Esophagus muscularis mucosa (tissue), 4 donors: ENCODE results near the gene ASB18.

Source experiments
- CTCF ChIP-seq, 3 experiments: fragments of 200-600 bp in 2 of 3; fragments of 450-650 bp in 1 of 3; sonication (generic) in 2 of 3; IDR thresholded peaks; one replicate each; pipeline ENCODE4 v1.5.1; 2017 to 2019; ENCODE audit warnings: antibody characterized with exemption in 3 of 3, mild to moderate bottlenecking in 2 of 3, moderate library complexity in 1 of 3
- EP300 ChIP-seq: sonication (generic); formaldehyde crosslinking; IDR thresholded peaks from one replicate; pipeline ENCODE4 v1.6.1; 2017; ENCODE audit warnings: antibody characterized with exemption
- POLR2A ChIP-seq: fragments of 450-650 bp; IDR thresholded peaks from one replicate; pipeline ENCODE4 v1.6.1; 2017; ENCODE audit warnings: antibody characterized with exemption, moderate library complexity, mild to moderate bottlenecking, low read depth
- POLR2AphosphoS5 ChIP-seq, 2 donors: sonication (generic); formaldehyde crosslinking; IDR thresholded peaks; one replicate each; pipeline ENCODE4 v1.6.1; 2017; ENCODE audit warnings: antibody characterized with exemption in 2 of 2

GRCh38 chr2:236176951-236177350 lies 87.3 kb downstream of the ASB18 start:
- TF ChIP-seq CTCF (IDR thresholded peaks at IDR 0.05) (no peak), POLR2AphosphoS5 (IDR thresholded peaks at IDR 0.05) (no peak), POLR2A (no peak), EP300 (no peak)
